GM10266 (cell line): Measurements from ENCODE around the gene PLXDC2.

Experiments used
- DNase-seq: peaks from one replicate; pipeline ENCODE4 v3.0.0; 2012; ENCODE audit errors: extremely low spot score
- TF ChIP-seq, protein P1 (sequence below): IDR thresholded peaks from 2 replicates; pipeline ENCODE4 v1.5.1; 2012; ENCODE audit warnings: mild to moderate bottlenecking, low read depth; ENCODE audit not compliant: control insufficient read depth, insufficient read depth; ENCODE audit errors: missing control alignments

PLXDC2 gene

DNA sequence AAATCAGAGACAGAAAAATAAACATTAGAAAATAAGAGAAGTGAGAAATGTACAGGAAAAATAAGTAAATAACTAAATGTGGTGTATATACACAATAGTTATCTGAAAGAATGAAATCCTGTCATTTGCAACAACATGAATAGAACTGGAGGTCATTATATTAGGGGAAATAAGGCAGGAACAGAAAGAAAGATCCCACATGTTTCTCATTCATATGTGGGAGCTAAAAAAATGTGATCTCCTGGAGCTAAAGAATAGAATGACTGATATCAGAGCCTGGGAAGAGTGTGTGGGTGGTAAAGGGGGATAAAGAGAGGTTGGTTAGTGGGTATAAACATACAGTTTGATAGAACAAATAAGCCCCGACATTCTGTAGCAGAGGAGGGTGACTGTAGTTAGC lies 27.3 kb downstream of the PLXDC2 start:
- TF ChIP-seq, protein P1, sequence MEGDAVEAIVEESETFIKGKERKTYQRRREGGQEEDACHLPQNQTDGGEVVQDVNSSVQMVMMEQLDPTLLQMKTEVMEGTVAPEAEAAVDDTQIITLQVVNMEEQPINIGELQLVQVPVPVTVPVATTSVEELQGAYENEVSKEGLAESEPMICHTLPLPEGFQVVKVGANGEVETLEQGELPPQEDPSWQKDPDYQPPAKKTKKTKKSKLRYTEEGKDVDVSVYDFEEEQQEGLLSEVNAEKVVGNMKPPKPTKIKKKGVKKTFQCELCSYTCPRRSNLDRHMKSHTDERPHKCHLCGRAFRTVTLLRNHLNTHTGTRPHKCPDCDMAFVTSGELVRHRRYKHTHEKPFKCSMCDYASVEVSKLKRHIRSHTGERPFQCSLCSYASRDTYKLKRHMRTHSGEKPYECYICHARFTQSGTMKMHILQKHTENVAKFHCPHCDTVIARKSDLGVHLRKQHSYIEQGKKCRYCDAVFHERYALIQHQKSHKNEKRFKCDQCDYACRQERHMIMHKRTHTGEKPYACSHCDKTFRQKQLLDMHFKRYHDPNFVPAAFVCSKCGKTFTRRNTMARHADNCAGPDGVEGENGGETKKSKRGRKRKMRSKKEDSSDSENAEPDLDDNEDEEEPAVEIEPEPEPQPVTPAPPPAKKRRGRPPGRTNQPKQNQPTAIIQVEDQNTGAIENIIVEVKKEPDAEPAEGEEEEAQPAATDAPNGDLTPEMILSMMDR = no peak
- no peak for DNase-seq

DNA sequence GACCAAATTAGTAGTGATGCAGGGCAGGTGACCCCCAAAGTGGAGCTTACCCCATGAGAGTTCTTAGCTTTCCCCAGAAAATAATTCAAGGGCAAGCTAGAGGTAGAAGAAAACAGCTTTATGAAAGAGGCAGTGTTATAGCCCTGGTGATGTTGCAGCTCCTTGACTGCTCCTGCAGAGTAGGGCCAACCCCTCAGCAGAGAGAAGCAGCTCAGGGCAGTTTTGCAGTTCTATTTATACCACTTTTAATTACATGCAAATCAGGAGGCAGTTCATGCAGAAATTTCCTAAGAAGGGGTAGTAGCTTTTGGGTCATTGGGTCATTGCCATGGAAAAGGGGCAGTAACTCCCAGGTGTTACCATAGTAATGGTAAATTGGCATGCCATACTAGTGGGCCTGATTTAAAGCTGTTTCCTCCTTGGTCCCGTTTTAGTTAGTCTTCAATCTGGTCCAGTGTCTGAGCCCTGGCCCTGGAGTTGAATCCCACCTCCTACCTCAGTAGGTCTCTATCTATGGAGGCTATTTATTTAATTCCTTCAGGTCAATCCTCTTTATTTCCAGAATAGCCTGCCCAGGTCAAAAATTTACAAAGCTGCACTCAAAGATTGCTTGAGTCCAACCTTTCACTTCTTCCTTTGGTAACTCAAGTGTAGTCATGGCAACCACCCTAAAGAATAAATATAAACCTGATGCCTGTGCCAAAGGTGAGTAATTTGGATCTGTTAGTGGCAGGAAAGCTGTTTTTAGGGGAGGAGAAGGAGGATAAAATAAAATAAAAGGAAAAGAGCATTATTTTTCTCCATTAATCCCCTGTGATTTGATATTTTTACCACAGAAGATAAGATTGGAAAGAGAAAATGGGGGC lies 29.5 kb downstream of the PLXDC2 start:
- no peak for DNase-seq
- TF ChIP-seq, protein P1 = no peak

- TF ChIP-seq, protein P1 = no peak
- no peak for DNase-seq
These were observed 31.1 kb downstream of the PLXDC2 start for GRCh38 chr10:19847321-19847720.

GRCh38 chr10:19848226-19848985 lies 32.2 kb downstream of the PLXDC2 start:
- TF ChIP-seq, protein P1 = no peak
- no peak for DNase-seq

DNA sequence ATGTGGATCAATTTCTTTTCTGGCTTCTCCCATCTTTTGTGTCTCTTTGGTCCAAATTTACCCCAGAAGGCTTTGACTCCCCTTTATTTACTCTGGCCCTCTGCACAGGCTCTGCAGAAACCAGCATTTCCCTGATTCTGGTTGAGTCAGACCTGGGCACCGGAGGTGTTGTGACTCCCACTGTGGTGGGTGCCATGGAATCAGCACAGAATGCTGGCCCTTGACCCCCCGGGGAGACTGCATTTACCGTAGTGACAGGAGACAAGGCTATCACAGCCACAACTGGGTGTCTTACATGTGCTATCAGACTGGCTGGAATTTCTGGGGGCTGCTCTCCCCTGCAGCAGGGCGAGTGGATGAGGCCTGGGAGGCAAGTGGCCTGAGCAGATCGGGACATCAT lies 37.6 kb downstream of the PLXDC2 start:
- DNase-seq = no peak

GRCh38 chr10:19857876-19858275 lies 41.6 kb downstream of the PLXDC2 start:
- TF ChIP-seq, protein P1 = no peak
- no peak for DNase-seq

More for the DNA sequence above, 37.6 kb downstream of the PLXDC2 start:
- TF ChIP-seq, protein P1 = no peak

DNA sequence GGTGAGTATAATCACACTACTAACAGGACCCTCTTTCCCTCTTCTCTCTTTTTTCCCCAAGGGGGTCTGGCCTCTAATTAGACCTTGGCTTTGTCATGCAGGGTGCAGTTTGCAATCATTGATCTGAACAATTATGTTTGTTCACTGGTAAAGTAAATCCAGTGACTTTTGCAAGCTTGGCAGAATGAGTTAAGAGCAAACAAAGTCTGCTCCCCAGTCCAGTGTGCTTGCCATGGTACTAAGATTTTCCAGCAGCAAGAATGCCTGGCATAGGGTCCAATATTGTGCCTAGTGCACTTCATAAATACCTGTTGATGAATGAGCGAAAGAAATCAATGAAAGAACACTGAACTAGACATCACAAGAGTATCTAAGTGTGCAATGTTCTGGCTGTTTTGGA lies 43.9 kb downstream of the PLXDC2 start:
- no peak for DNase-seq
- TF ChIP-seq, protein P1 = no peak
